ENCODE results near the gene CLSTN1.
A peak's percentile ranks its signal among the peaks of the same experiment; 100 is the strongest.

CLSTN1 gene

GRCh38 chr1:9852004-9852403, 28.2 kb upstream of the CLSTN1 start:
- TF ChIP-seq SUZ12 (IDR thresholded peaks at IDR 0.05; ENCODE audit: extremely low read depth, insufficient read depth, insufficient read length) (no peak), ZNF274 (IDR thresholded peaks at IDR 0.05; ENCODE audit: low read depth, low read length) (no peak), YY1 (IDR thresholded peaks at IDR 0.05; ENCODE audit: insufficient read depth, insufficient read length) (no peak)
- peaks cover 20% of the 10 kb centered on the region; the same call in 1 of the 2 replicates for H3K9me3 ChIP-seq (ENCODE audit: insufficient read depth, low read length)
- H3K4me3 ChIP-seq (ENCODE audit: insufficient read length, low read depth): no peak overlapping the region
- peak overlapping the region; percentile 25 for H3K9ac ChIP-seq (ENCODE audit: insufficient read length, low read depth)
- no peak for DNase-seq (ENCODE audit: low read depth, low spot score)
- peaks cover 11% of the 10 kb centered on the region for H3K4me1 ChIP-seq (ENCODE audit: insufficient read depth, insufficient read length)
- no peaks in the 10 kb centered on the region for H3K36me3 ChIP-seq (ENCODE audit: insufficient read depth, insufficient read length, low read length)
- no peaks in the 10 kb centered on the region for H3K27me3 ChIP-seq (ENCODE audit: insufficient read depth, insufficient read length)

- no peak for DNase-seq (ENCODE audit: low read depth, low spot score)
- Histone ChIP-seq H3K4me1 (ENCODE audit: insufficient read depth, insufficient read length) (peaks cover 19% of the 10 kb centered on the region), H3K27me3 (ENCODE audit: insufficient read depth, insufficient read length) (no peaks in the 10 kb centered on the region), H3K9ac (ENCODE audit: insufficient read length, low read depth) (no peak overlapping the region), H3K36me3 (ENCODE audit: insufficient read depth, insufficient read length, low read length) (no peaks in the 10 kb centered on the region), H3K9me3 (ENCODE audit: insufficient read depth, low read length) (peaks cover 20% of the 10 kb centered on the region; the same call in 1 of the 2 replicates), H3K4me3 (ENCODE audit: insufficient read length, low read depth) (no peak overlapping the region)
- TF ChIP-seq SUZ12 (IDR thresholded peaks at IDR 0.05; ENCODE audit: extremely low read depth, insufficient read depth, insufficient read length): no peak
- TF ChIP-seq ZNF274 (IDR thresholded peaks at IDR 0.05; ENCODE audit: low read depth, low read length): no peak
- no peak for TF ChIP-seq YY1 (IDR thresholded peaks at IDR 0.05; ENCODE audit: insufficient read depth, insufficient read length)
These were observed 26.8 kb upstream of the CLSTN1 start for GRCh38 chr1:9850442-9851162.

GRCh38 chr1:9849691-9850441, 26.1 kb upstream of the CLSTN1 start:
- no peaks in the 10 kb centered on the region for H3K27me3 ChIP-seq (ENCODE audit: insufficient read depth, insufficient read length)
- H3K9ac ChIP-seq (ENCODE audit: insufficient read length, low read depth): no peak overlapping the region
- DNase-seq (ENCODE audit: low read depth, low spot score): no peak
- H3K36me3 ChIP-seq (ENCODE audit: insufficient read depth, insufficient read length, low read length): no peaks in the 10 kb centered on the region
- H3K4me3 ChIP-seq (ENCODE audit: insufficient read length, low read depth): no peak overlapping the region
- TF ChIP-seq SUZ12 (IDR thresholded peaks at IDR 0.05; ENCODE audit: extremely low read depth, insufficient read depth, insufficient read length): no peak
- no peak for TF ChIP-seq ZNF274 (IDR thresholded peaks at IDR 0.05; ENCODE audit: low read depth, low read length)
- TF ChIP-seq YY1 (IDR thresholded peaks at IDR 0.05; ENCODE audit: insufficient read depth, insufficient read length): no peak
- H3K9me3 ChIP-seq (ENCODE audit: insufficient read depth, low read length): peaks cover 15% of the 10 kb centered on the region; the same call in 1 of the 2 replicates
- peaks cover 19% of the 10 kb centered on the region for H3K4me1 ChIP-seq (ENCODE audit: insufficient read depth, insufficient read length)

- Histone ChIP-seq H3K36me3 (ENCODE audit: insufficient read depth, insufficient read length, low read length) (no peaks in the 10 kb centered on the region), H3K4me3 (ENCODE audit: insufficient read length, low read depth) (no peak overlapping the region), H3K9ac (ENCODE audit: insufficient read length, low read depth) (no peak overlapping the region), H3K9me3 (ENCODE audit: insufficient read depth, low read length) (no peaks in the 10 kb centered on the region), H3K27me3 (ENCODE audit: insufficient read depth, insufficient read length) (no peaks in the 10 kb centered on the region), H3K4me1 (ENCODE audit: insufficient read depth, insufficient read length) (peaks cover 26% of the 10 kb centered on the region)
- DNase-seq (ENCODE audit: low read depth, low spot score): no peak
- no peak for TF ChIP-seq YY1 (IDR thresholded peaks at IDR 0.05; ENCODE audit: insufficient read depth, insufficient read length)
- TF ChIP-seq ZNF274 (IDR thresholded peaks at IDR 0.05; ENCODE audit: low read depth, low read length): no peak
- TF ChIP-seq SUZ12 (IDR thresholded peaks at IDR 0.05; ENCODE audit: extremely low read depth, insufficient read depth, insufficient read length): no peak
These were observed 24.3 kb upstream of the CLSTN1 start for GRCh38 chr1:9848022-9848421.

GRCh38 chr1:9847269-9847668, 23.5 kb upstream of the CLSTN1 start:
- H3K4me1 ChIP-seq (ENCODE audit: insufficient read depth, insufficient read length): peaks cover 21% of the 10 kb centered on the region
- no peak for DNase-seq (ENCODE audit: low read depth, low spot score)
- no peak overlapping the region for H3K9ac ChIP-seq (ENCODE audit: insufficient read length, low read depth)
- no peaks in the 10 kb centered on the region for H3K36me3 ChIP-seq (ENCODE audit: insufficient read depth, insufficient read length, low read length)
- H3K4me3 ChIP-seq (ENCODE audit: insufficient read length, low read depth): no peak overlapping the region
- H3K9me3 ChIP-seq (ENCODE audit: insufficient read depth, low read length): no peaks in the 10 kb centered on the region
- no peaks in the 10 kb centered on the region for H3K27me3 ChIP-seq (ENCODE audit: insufficient read depth, insufficient read length)
- TF ChIP-seq YY1 (IDR thresholded peaks at IDR 0.05; ENCODE audit: insufficient read depth, insufficient read length) (no peak), SUZ12 (IDR thresholded peaks at IDR 0.05; ENCODE audit: extremely low read depth, insufficient read depth, insufficient read length) (no peak), ZNF274 (IDR thresholded peaks at IDR 0.05; ENCODE audit: low read depth, low read length) (no peak)

- no peak for DNase-seq (ENCODE audit: low read depth, low spot score)
- peaks cover 17% of the 10 kb centered on the region for H3K4me1 ChIP-seq (ENCODE audit: insufficient read depth, insufficient read length)
- H3K36me3 ChIP-seq (ENCODE audit: insufficient read depth, insufficient read length, low read length): no peaks in the 10 kb centered on the region
- no peaks in the 10 kb centered on the region for H3K27me3 ChIP-seq (ENCODE audit: insufficient read depth, insufficient read length)
- no peak overlapping the region for H3K9ac ChIP-seq (ENCODE audit: insufficient read length, low read depth)
- H3K4me3 ChIP-seq (ENCODE audit: insufficient read length, low read depth): no peak overlapping the region
- peaks cover 2% of the 10 kb centered on the region; the same call in 1 of the 2 replicates for H3K9me3 ChIP-seq (ENCODE audit: insufficient read depth, low read length)
- TF ChIP-seq ZNF274 (IDR thresholded peaks at IDR 0.05; ENCODE audit: low read depth, low read length): no peak
- no peak for TF ChIP-seq SUZ12 (IDR thresholded peaks at IDR 0.05; ENCODE audit: extremely low read depth, insufficient read depth, insufficient read length)
- TF ChIP-seq YY1 (IDR thresholded peaks at IDR 0.05; ENCODE audit: insufficient read depth, insufficient read length): no peak
These were observed 22.9 kb upstream of the CLSTN1 start for GRCh38 chr1:9846611-9847171.

- DNase-seq (ENCODE audit: low read depth, low spot score): no peak
- H3K4me1 ChIP-seq (ENCODE audit: insufficient read depth, insufficient read length): peaks cover 16% of the 10 kb centered on the region
- peaks cover 9% of the 10 kb centered on the region; the same call in 1 of the 2 replicates for H3K9me3 ChIP-seq (ENCODE audit: insufficient read depth, low read length)
- H3K27me3 ChIP-seq (ENCODE audit: insufficient read depth, insufficient read length): peaks cover 2% of the 10 kb centered on the region
- no peak for TF ChIP-seq SUZ12 (IDR thresholded peaks at IDR 0.05; ENCODE audit: extremely low read depth, insufficient read depth, insufficient read length)
- no peak for TF ChIP-seq ZNF274 (IDR thresholded peaks at IDR 0.05; ENCODE audit: low read depth, low read length)
- TF ChIP-seq YY1 (IDR thresholded peaks at IDR 0.05; ENCODE audit: insufficient read depth, insufficient read length): no peak
- no peaks in the 10 kb centered on the region for H3K36me3 ChIP-seq (ENCODE audit: insufficient read depth, insufficient read length, low read length)
- no peak overlapping the region for H3K4me3 ChIP-seq (ENCODE audit: insufficient read length, low read depth)
- no peak overlapping the region for H3K9ac ChIP-seq (ENCODE audit: insufficient read length, low read depth)
These were observed 22.1 kb upstream of the CLSTN1 start for GRCh38 chr1:9845914-9846313.
